Thoracic aorta (tissue), 2 donors: Measurements from ENCODE around the gene CNNM1. TPM values are rescaled to one million over a fixed set of nuclear protein-coding genes. Genes with fewer than 3 reads are reported as not detected.

Experiments
- ATAC-seq: fragments of 150-250 bp; one replicate; pipeline ENCODE4 v1.8.0; 2017; ENCODE audit warnings: low read depth; ENCODE audit not compliant: insufficient number of reproducible peaks, low FRiP score
- DNase-seq: peaks from one replicate; pipeline ENCODE4 v3.0.0-alpha.2; 2020; ENCODE audit warnings: low spot score
- H3K27ac ChIP-seq, 2 donors: fragments of 200-600 bp; sonication (generic); 1 replicate in 1 of 2; 2 replicates in 1 of 2; pipeline ENCODE4 v1.5.1; 2016; ENCODE audit warnings: mild to moderate bottlenecking in 2 of 2, moderate library complexity in 2 of 2
- H3K27me3 ChIP-seq: fragments of 200-600 bp; sonication (generic); replicated peaks from 2 replicates; pipeline ENCODE4 v1.6.0; 2016; ENCODE audit warnings: mild to moderate bottlenecking; ENCODE audit not compliant: insufficient read depth
- H3K36me3 ChIP-seq: fragments of 200-600 bp; sonication (generic); one replicate; pipeline ENCODE4 v1.5.1; 2016
- H3K4me1 ChIP-seq, 2 donors: fragments of 200-600 bp; sonication (generic); 1 replicate in 1 of 2; 2 replicates in 1 of 2; pipeline versions ENCODE4 v1.5.1 to v1.6.0; 2016; ENCODE audit warnings: low read depth in 2 of 2, mild to moderate bottlenecking in 1 of 2; ENCODE audit not compliant: control insufficient read depth in 1 of 2
- H3K4me3 ChIP-seq: fragments of 200-600 bp; sonication (generic); 2 replicates; pipeline ENCODE4 v1.5.1; 2016; ENCODE audit warnings: mild to moderate bottlenecking
- H3K9me3 ChIP-seq: fragments of 200-600 bp; sonication (generic); 2 replicates; pipeline ENCODE4 v1.5.1; 2016
- CTCF ChIP-seq: fragments of 200-600 bp; sonication (generic); IDR thresholded peaks from one replicate; pipeline ENCODE4 v1.5.1; 2019; ENCODE audit warnings: antibody characterized with exemption
- total RNA-seq, 2 donors: library from RNA; depleted of rRNA; stranded (reverse); fragments of >200 nt; gene quantifications; one replicate each; pipeline versions ENCODE4 v1.1.0 to v1.2.3, GENCODE V29; 2016

CNNM1 gene
- total RNA-seq, 2 donors from 2014 or later: 0.35 to 0.68 TPM

GRCh38 chr10:99312501-99312900, 16.7 kb upstream of the CNNM1 start:
- DNase-seq (no peak), ATAC-seq (no peak)
- H3K4me3 ChIP-seq: no peak overlapping the region
- no peaks in the 10 kb centered on the region for H3K36me3 ChIP-seq
- TF ChIP-seq CTCF: no peak
- no peaks in the 10 kb centered on the region for H3K4me1 ChIP-seq
- no peak overlapping the region for H3K27ac ChIP-seq
- H3K27me3 ChIP-seq: no peaks in the 10 kb centered on the region
- no peaks in the 10 kb centered on the region for H3K9me3 ChIP-seq

GRCh38 chr10:99315853-99316252, 13.3 kb upstream of the CNNM1 start:
- no peaks in the 10 kb centered on the region for H3K36me3 ChIP-seq
- H3K4me3 ChIP-seq: no peak overlapping the region
- H3K4me1 ChIP-seq: no peaks in the 10 kb centered on the region
- ATAC-seq: no peak
- no peak for TF ChIP-seq CTCF
- DNase-seq: no peak
- no peaks in the 10 kb centered on the region for H3K9me3 ChIP-seq
- no peak overlapping the region for H3K27ac ChIP-seq
- no peaks in the 10 kb centered on the region for H3K27me3 ChIP-seq

- H3K27ac ChIP-seq: no peak overlapping the region
- H3K4me3 ChIP-seq: no peak overlapping the region
- ATAC-seq (no peak), DNase-seq (no peak)
- H3K4me1 ChIP-seq: no peaks in the 10 kb centered on the region
- no peaks in the 10 kb centered on the region for H3K36me3 ChIP-seq
- TF ChIP-seq CTCF: no peak
- H3K27me3 ChIP-seq: no peaks in the 10 kb centered on the region
- H3K9me3 ChIP-seq: no peaks in the 10 kb centered on the region
Measured at GRCh38 chr10:99316374-99316773, 12.8 kb upstream of the CNNM1 start.

GRCh38 chr10:99318048-99318447, 11.1 kb upstream of the CNNM1 start:
- no peaks in the 10 kb centered on the region for H3K27me3 ChIP-seq
- no peaks in the 10 kb centered on the region for H3K9me3 ChIP-seq
- no peak overlapping the region for H3K4me3 ChIP-seq
- TF ChIP-seq CTCF: no peak
- no peak for ATAC-seq
- DNase-seq: no peak
- H3K36me3 ChIP-seq: no peaks in the 10 kb centered on the region
- no peak overlapping the region for H3K27ac ChIP-seq
- no peaks in the 10 kb centered on the region for H3K4me1 ChIP-seq

- TF ChIP-seq CTCF: no peak
- Histone ChIP-seq H3K27me3 (no peaks in the 10 kb centered on the region), H3K36me3 (no peaks in the 10 kb centered on the region), H3K4me3 (no peak overlapping the region), H3K4me1 (no peaks in the 10 kb centered on the region), H3K27ac (no peak overlapping the region), H3K9me3 (no peaks in the 10 kb centered on the region)
- DNase-seq (no peak), ATAC-seq (no peak)
Measured at GRCh38 chr10:99318475-99318874, 10.7 kb upstream of the CNNM1 start.
